Hindlimb muscle (tissue), 1 donor: ENCODE results near the gene RASL10A. TPM values are rescaled to one million over a fixed set of nuclear protein-coding genes. Genes with fewer than 3 reads are reported as not detected.

ENCODE experiments used
- DNase-seq: peaks from one replicate; pipeline ENCODE4 v3.0.0-alpha.2; 2013
- polyA plus RNA-seq: library from polyadenylated mRNA; unstranded; fragments of 120-200 nt; gene quantifications from one replicate; pipeline ENCODE4 v1.2.1, GENCODE V29; 2013; ENCODE audit not compliant: insufficient read length

The RASL10A gene
- polyA plus RNA-seq, 1 donor: 1.7 TPM

DNA sequence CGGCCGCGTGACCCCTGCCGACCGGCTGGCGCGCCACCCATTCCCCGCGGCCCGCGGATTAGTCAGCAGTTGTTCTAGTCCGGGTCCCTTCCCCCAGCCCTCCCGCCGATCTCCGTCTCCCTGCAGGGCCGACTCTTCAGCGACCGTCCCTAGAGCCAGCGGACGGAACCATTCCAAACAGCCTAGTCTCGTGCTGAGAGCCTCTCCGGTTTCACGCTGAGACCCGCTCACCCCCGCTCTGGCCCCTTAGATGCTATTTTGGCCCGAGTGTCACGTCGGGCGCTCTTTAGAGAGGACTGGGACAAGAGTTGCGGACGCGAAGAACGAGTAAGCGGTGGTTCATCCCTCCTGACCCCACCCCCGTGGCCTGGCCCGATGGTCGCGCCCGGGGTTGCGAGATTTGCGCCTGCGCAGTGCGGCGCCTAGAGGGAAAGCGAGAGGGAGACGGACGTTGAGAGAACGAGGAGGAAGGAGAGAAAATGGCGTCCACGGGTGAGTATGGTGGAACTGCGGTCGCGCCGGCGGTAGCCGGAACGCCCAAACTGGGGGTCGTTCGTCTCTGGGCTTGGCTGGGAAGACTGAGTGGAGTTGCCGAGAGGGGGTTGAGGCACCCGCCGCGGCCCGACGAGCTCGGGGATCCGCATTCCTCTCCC, 47.5 kb downstream of the RASL10A start, which contains the start of the genes EWSR1 and RHBDD3:
Gene EWSR1 (plus strand): TSS at position 411 of the 653 bp plus-strand sequence. CDS start 69 bp downstream, at position 480.
Gene RHBDD3 (minus strand): TSS at position 124 of the 653 bp plus-strand sequence. CDS start 2,355 bp downstream, outside the sequence.
- peak; percentile 96 for DNase-seq

DNA sequence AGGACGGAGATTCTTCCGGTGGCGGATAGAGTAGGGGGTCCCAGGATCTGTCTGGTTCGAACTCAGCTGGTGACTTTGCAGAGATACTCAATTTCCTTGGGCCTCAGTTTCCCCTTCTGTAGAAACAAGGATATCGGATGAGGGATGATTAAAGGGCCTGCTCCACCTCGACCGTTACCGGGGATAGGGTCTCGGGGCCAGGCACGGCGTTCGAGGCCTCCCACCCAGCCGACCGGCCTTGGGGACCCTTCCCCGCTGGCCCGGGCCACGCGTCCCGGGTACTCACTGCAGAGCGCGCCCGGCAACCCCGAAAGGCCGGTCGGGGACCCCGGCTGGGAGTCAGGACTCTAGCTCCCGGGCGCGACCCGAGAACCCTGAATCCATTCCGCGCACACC, 48.0 kb downstream of the RASL10A start:
- no peak for DNase-seq

DNA sequence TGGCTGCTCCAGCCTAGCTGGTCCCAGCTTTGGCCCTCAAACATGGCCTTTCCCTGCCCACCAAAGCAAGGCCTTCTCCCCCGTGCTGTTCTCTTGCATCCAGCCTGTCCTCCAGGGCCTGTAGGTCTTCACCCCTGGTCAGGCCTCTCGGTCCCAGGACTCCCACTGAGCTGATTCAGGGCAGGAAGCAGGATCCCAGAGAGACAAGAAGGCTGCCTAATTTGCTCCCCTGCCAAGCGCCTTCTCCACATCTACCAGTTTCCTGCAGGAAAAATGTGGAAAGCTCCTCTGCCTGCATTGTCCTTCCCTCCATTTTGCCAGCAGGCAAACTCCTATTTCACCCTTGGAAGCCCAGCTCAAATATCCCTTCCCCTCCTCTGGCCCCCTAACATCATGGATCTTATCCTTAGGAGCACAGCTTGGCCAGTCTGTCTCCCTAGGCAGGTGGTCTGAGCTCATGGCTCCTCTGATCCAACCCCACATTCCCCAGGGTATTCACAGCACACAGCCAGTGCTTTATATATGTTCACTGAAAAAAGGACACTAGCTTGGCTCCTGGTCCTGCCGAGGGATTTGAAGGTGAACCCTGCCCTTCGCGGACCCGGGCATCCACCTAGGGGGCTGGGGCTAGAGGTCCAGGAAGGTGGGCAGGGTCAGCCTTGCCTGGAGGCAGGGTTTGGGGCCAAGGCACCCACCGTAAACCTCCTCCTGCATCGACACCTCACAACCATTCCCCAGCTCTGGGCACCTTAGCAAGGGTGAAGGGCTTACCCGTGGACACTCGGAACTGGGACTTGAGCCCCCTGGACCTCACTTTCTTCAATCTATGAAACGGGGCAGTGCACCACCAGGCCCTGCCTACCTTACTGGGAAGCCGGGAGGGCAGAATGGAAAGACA, 48.7 kb downstream of the RASL10A start:
- no peak for DNase-seq

DNA sequence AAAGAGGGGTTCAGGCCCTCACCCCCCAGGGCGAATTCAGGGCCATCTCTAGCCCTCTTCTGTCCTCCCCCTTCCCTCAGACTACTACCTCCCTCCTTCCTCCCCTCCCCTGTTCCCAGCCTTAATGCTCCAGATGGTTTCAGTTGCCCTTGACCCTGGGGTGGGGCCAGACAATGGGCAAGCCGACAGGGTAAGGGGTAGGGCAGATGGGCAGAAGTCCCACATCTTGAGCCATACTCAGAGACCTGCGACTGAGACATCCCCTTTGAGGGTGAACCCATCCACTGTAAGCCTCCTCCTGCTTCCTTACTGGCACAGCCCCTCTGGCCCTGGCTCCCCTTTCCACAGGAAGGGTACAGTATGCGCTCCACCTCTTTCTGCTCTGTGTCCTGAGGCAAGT, 49.6 kb downstream of the RASL10A start:
- DNase-seq: no peak

DNA sequence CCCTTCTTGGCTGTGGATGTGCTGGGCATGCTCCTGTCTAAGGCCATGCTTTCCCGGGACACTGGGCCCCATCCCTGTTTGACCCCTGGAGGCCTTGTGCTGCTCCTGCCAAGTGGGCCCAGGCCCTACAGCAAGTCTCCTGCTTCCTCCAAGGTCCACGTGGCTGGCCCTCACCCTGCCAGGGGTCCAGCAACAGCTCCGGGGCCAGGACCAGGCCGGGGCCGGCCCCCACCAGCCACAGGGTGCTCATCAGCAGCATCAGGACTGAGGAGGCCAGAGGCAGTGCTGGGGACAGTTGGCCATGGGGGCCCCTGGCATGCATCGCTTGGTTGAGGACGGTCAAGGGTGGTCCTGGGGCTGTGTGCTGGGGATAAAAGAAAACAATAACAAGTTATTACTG, 50.2 kb downstream of the RASL10A start:
- DNase-seq: no peak

DNA sequence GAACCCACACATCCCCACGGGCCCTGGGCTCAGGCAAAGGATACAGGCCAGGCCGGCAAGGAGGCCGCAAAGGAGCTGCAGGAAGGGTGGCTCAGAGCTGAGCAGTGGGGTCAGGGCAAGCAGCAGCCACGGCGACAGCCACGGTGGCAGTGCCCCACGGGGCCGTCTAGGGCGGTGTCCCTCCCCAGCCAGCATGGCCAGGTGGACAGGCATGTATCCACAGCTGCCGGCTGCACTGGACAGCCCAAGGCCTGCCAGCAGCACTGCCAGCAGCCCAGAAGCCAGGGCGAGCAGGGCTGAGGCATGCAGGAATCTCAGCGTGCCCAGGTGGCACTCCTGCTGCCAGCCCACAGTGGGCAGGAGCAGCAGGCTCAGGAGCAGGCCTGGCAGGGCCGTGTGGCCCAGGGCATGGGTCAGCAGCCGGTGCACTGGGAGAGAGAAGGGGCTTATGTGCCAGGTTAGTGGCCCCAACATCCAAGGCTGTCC, 51.7 kb downstream of the RASL10A start:
- DNase-seq: no peak

Other genes starting within 250 kb of the RASL10A start
- 107 TPM for gene KREMEN1, start 242.7 kb downstream of the RASL10A start, polyA plus RNA-seq
- gene EMID1, start 109.8 kb downstream of the RASL10A start, polyA plus RNA-seq: 8.4 TPM
- gene RHBDD3, start 47.7 kb downstream of the RASL10A start, polyA plus RNA-seq: 22.6 TPM
- gene EWSR1, start 47.4 kb downstream of the RASL10A start, polyA plus RNA-seq: 180 TPM
- 12.9 TPM for gene GAS2L1, start 9.0 kb downstream of the RASL10A start, polyA plus RNA-seq
- 30.0 TPM for gene AP1B1, start 72.9 kb upstream of the RASL10A start, polyA plus RNA-seq
- gene RFPL1, start 122.9 kb upstream of the RASL10A start, polyA plus RNA-seq: not detected
- gene NEFH, start 164.5 kb upstream of the RASL10A start, polyA plus RNA-seq: 1.9 TPM
- gene THOC5, start 238.1 kb upstream of the RASL10A start, polyA plus RNA-seq: 28.4 TPM